Calu3 (cell line): ENCODE results near the gene TET2. TPM values are rescaled to one million over a fixed set of nuclear protein-coding genes. Genes with fewer than 3 reads are reported as not detected.

ENCODE experiments used
- BruUV-seq: library from RNA; stranded (reverse); fragments of 400-500 nt; replicated peaks from 2 replicates; lab custom pipeline; 2021; lab: Mats Ljungman, UMichigan
- CTCF ChIA-PET: fragments of 300-600 bp; sonication (Branson Sonifier 250); formaldehyde crosslinking; loops from one replicate; lab custom pipeline; 2022; ENCODE audit warnings: antibody characterized with exemption; lab: Charles Lee
- DNase-seq: peaks from one replicate; pipeline ENCODE4 v3.0.0; 2022
- H3K27ac Mint-ChIP-seq: one replicate; pipeline ENCODE4 v1.8.0; 2022; ENCODE audit warnings: mixed read lengths; ENCODE audit not compliant: unreplicated experiment
- H3K27me3 Mint-ChIP-seq: one replicate; pipeline ENCODE4 v1.8.0; 2022; ENCODE audit warnings: mixed read lengths; ENCODE audit not compliant: unreplicated experiment
- H3K36me3 Mint-ChIP-seq: one replicate; pipeline ENCODE4 v1.8.0; 2022; ENCODE audit warnings: mild to moderate bottlenecking, moderate library complexity, mixed read lengths; ENCODE audit not compliant: insufficient read depth, unreplicated experiment
- H3K4me1 Mint-ChIP-seq: one replicate; pipeline ENCODE4 v1.8.0; 2022; ENCODE audit warnings: mild to moderate bottlenecking, low read depth, mixed read lengths; ENCODE audit not compliant: unreplicated experiment
- H3K4me3 Mint-ChIP-seq: one replicate; pipeline ENCODE4 v1.8.0; 2022; ENCODE audit warnings: mild to moderate bottlenecking, low read depth, moderate library complexity, mixed read lengths; ENCODE audit not compliant: unreplicated experiment
- H3K9me3 Mint-ChIP-seq: one replicate; pipeline ENCODE4 v1.8.0; 2022; ENCODE audit warnings: low read depth, mixed read lengths; ENCODE audit not compliant: unreplicated experiment
- CTCF ChIP-seq: fragments of 200-600 bp; IDR thresholded peaks from one replicate; pipeline ENCODE4 v1.8.0; 2022; ENCODE audit warnings: antibody characterized with exemption; ENCODE audit not compliant: unreplicated experiment
- intact Hi-C: fragments of 100-400 bp; cut with micrococcal nuclease; formaldehyde crosslinking; loops from one replicate; pipeline ENCODE4 v1.10.0; 2022; ENCODE audit not compliant: unreplicated experiment
- total RNA-seq: library from RNA; stranded (reverse); gene quantifications from 2 replicates; pipeline ENCODE4 v1.2.3, GENCODE V29; 2022

Gene TET2
- total RNA-seq, 1 experiment from 2014 or later = 19.2 TPM

GRCh38 chr4:105267280-105267679 is 120.6 kb downstream of the TET2 start:
- Mint-ChIP-seq H3K36me3 (peaks cover 5% of the 10 kb centered on the region), H3K27ac (no peak overlapping the region), H3K4me3 (no peak overlapping the region), H3K9me3 (no peaks in the 10 kb centered on the region), H3K27me3 (no peaks in the 10 kb centered on the region), H3K4me1 (no peaks in the 10 kb centered on the region)
- intact Hi-C loops = no loop called here
- CTCF ChIA-PET = interaction anchor here (0.7 kb wide), 1 partner anchor 1277 kb away, joined by 4 read pairs; no protein-coding TSS in a partner anchor
- TF ChIP-seq CTCF = no peak
- no TSS peak for BruUV-seq
- DNase-seq = no peak

DNA sequence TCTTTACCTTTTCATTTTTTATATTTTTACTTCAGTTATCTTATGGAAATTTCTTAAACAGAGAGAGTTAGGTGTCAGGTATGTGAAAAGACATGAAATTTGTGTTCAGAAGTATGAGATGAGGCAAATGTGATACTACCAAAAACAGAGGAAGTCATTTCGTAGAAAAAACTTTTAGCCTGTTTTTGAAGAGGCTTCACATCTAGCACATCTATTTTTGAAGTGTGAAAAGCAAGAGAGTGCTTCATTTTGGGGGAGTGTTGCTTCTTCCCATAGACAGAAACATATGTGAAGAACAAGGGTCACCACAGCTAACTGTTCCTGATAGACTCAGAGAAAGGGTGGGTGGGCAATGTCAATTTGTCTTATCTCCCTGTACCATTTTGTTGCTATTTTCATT is 125.3 kb downstream of the TET2 start:
- intact Hi-C loops = no loop called here
- no peak for DNase-seq
- H3K36me3 Mint-ChIP-seq = peaks cover 6% of the 10 kb centered on the region
- TF ChIP-seq CTCF = no peak
- no peak overlapping the region for H3K27ac Mint-ChIP-seq
- H3K27me3 Mint-ChIP-seq = no peaks in the 10 kb centered on the region
- H3K9me3 Mint-ChIP-seq = no peaks in the 10 kb centered on the region
- CTCF ChIA-PET = interaction anchor here (0.6 kb wide), 1 partner anchor 1433 kb away, joined by 3 read pairs; no protein-coding TSS in a partner anchor
- H3K4me3 Mint-ChIP-seq = no peak overlapping the region
- BruUV-seq = no TSS peak
- no peaks in the 10 kb centered on the region for H3K4me1 Mint-ChIP-seq

- no peak for TF ChIP-seq CTCF
- Mint-ChIP-seq H3K4me1 (no peaks in the 10 kb centered on the region), H3K36me3 (peaks cover 6% of the 10 kb centered on the region)
Observed at GRCh38 chr4:105273230-105273629, 126.6 kb downstream of the TET2 start.

DNA sequence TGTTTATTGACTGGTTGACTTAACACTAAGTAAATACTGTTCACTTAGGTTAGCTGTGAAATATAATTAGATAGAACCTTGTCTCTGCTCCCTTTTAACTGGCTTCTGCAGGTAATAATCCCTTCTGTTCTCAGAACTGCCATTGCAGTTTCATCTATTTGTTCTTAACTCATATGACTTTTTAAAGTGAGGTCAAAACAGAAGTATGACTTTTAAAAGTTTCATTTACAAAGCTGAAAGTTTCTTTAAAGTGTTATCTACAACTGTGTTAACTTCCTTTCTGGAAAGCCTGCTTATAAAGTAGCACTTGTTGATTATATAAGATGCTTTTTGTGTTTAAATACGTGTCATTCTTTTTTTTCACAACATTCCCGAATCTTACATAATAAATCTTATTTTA is 127.4 kb downstream of the TET2 start:
- no peak overlapping the region for H3K4me3 Mint-ChIP-seq
- no peak for TF ChIP-seq CTCF
- peaks cover 6% of the 10 kb centered on the region for H3K36me3 Mint-ChIP-seq
- H3K4me1 Mint-ChIP-seq = no peaks in the 10 kb centered on the region
- BruUV-seq = no TSS peak
- H3K9me3 Mint-ChIP-seq = no peaks in the 10 kb centered on the region
- no peak for DNase-seq
- intact Hi-C loops = no loop called here
- no peaks in the 10 kb centered on the region for H3K27me3 Mint-ChIP-seq
- CTCF ChIA-PET = no interaction called here
- H3K27ac Mint-ChIP-seq = no peak overlapping the region

More at GRCh38 chr4:105273230-105273629, 126.6 kb downstream of the TET2 start:
- no TSS peak for BruUV-seq
- no peak overlapping the region for H3K4me3 Mint-ChIP-seq
- H3K9me3 Mint-ChIP-seq = no peaks in the 10 kb centered on the region
- intact Hi-C loops = no loop called here
- no peak for DNase-seq
- no peak overlapping the region for H3K27ac Mint-ChIP-seq
- H3K27me3 Mint-ChIP-seq = no peaks in the 10 kb centered on the region
- CTCF ChIA-PET = no interaction called here
